ENCODE data around the gene CACNA1B. TPM values are rescaled to one million over a fixed set of nuclear protein-coding genes. Genes with fewer than 3 reads are reported as not detected.

The CACNA1B gene
- total RNA-seq, 1 experiment from 2014 or later = 7.8 TPM

GRCh38 chr9:138118601-138119071, 241.1 kb downstream of the CACNA1B start:
- Histone ChIP-seq H3K9me3 (ENCODE audit: control insufficient read depth, low read depth, low read length) (peaks cover 43% of the 10 kb centered on the region), H3K27me3 (ENCODE audit: insufficient read depth, low read length) (no peaks in the 10 kb centered on the region), H3K4me2 (ENCODE audit: insufficient read depth, insufficient read length, low read length) (no peak overlapping the region)

More at GRCh38 chr9:138118601-138119071, 241.1 kb downstream of the CACNA1B start:
- H3K4me3 Mint-ChIP-seq = no peak overlapping the region
- Histone ChIP-seq H2AFZ (ENCODE audit: low read length) (no peak overlapping the region), H4K8ac (replicated peaks; ENCODE audit: insufficient read length, low read depth, low read length) (no peak overlapping the region), H4K20me1 (ENCODE audit: control insufficient read depth, insufficient read depth, insufficient read length) (no peaks in the 10 kb centered on the region), H3K27ac (ENCODE audit: insufficient read length, low read depth, low read length) (no peak overlapping the region), H3K14ac (ENCODE audit: insufficient read depth, low read length) (no peak overlapping the region), H3K9ac (ENCODE audit: extremely low read depth, insufficient read length, low read length) (no peak overlapping the region), H3K56ac (ENCODE audit: insufficient read length, low read depth, low read length) (no peak overlapping the region), H2BK20ac (ENCODE audit: low read depth, low read length, poor library complexity, severe bottlenecking) (no peak overlapping the region), H3K23ac (ENCODE audit: insufficient read length, low read depth, low read length) (no peak overlapping the region), H4K91ac (ENCODE audit: insufficient read length, low read depth, low read length) (no peak overlapping the region), H3K79me1 (ENCODE audit: insufficient read depth, low read depth, low read length, poor library complexity, severe bottlenecking) (no peaks in the 10 kb centered on the region), H2AK5ac (ENCODE audit: insufficient read length, low read length) (no peak overlapping the region), H3K23me2 (ENCODE audit: insufficient read length, low read depth, low read length, poor library complexity, severe bottlenecking) (no peaks in the 10 kb centered on the region), H2BK15ac (ENCODE audit: low read depth, low read length) (no peak overlapping the region), H2BK5ac (ENCODE audit: insufficient read length, low read length) (no peak overlapping the region), H3K4ac (ENCODE audit: low read depth, low read length) (no peak overlapping the region), H3K4me1 (ENCODE audit: insufficient read depth, low read length) (no peaks in the 10 kb centered on the region), H3T11ph (ENCODE audit: low read length) (no peak overlapping the region), H4K5ac (ENCODE audit: insufficient read length, low read depth, low read length) (no peak overlapping the region), H2BK12ac (ENCODE audit: insufficient read length, low read depth, low read length) (no peak overlapping the region), H3K79me2 (ENCODE audit: insufficient read depth, low read length) (no peaks in the 10 kb centered on the region), H2BK120ac (ENCODE audit: low read depth, low read length, poor library complexity, severe bottlenecking) (no peak overlapping the region), H3K18ac (ENCODE audit: insufficient read length, low read depth, low read length) (no peak overlapping the region)
- peak; percentile 19 for DNase-seq
- TF ChIP-seq CTCF (conservative IDR thresholded peaks at IDR 0.05) = no peak
- no peak overlapping the region for H3K27ac Mint-ChIP-seq
- no CpG with 5 or more reads among the region's 14 CpGs for WGBS (ENCODE audit: extremely low coverage, insufficient read length, low lambda C conversion rate)
- peaks cover 9% of the 10 kb centered on the region for H3K27me3 Mint-ChIP-seq (ENCODE audit: low read depth)
- H3K4me1 Mint-ChIP-seq = no peaks in the 10 kb centered on the region
- peaks cover 31 to 69% (median 33%) of the 10 kb centered on the region in 3 experiments for H3K36me3 Mint-ChIP-seq (ENCODE audit: insufficient read depth in 1 of 3, low read depth in 3 of 3)
- peaks cover 42 to 88% of the 10 kb centered on the region in 2 experiments for H3K9me3 Mint-ChIP-seq
